Activated CD4-positive, CD25-positive, alpha-beta regulatory T cell treated with anti-CD3 and anti-CD28 coated beads, Interleukin-2, amount 50 U/mL, for 16 hours (primary cell): ENCODE results near the gene PRR5.
"Not testable (repeated sequence)": the region's sequence is repeated elsewhere in the genome, so short reads cannot be mapped to it uniquely, and the experiment has no call there.

Experiments
- DNase-seq: peaks from one replicate; pipeline ENCODE4 v3.0.0-alpha.2; 2020; ENCODE audit warnings: low read depth, low spot score

Gene PRR5

GRCh38 chr22:44734801-44735517, 33.0 kb downstream of the PRR5 start:
- DNase-seq = no peak

DNA sequence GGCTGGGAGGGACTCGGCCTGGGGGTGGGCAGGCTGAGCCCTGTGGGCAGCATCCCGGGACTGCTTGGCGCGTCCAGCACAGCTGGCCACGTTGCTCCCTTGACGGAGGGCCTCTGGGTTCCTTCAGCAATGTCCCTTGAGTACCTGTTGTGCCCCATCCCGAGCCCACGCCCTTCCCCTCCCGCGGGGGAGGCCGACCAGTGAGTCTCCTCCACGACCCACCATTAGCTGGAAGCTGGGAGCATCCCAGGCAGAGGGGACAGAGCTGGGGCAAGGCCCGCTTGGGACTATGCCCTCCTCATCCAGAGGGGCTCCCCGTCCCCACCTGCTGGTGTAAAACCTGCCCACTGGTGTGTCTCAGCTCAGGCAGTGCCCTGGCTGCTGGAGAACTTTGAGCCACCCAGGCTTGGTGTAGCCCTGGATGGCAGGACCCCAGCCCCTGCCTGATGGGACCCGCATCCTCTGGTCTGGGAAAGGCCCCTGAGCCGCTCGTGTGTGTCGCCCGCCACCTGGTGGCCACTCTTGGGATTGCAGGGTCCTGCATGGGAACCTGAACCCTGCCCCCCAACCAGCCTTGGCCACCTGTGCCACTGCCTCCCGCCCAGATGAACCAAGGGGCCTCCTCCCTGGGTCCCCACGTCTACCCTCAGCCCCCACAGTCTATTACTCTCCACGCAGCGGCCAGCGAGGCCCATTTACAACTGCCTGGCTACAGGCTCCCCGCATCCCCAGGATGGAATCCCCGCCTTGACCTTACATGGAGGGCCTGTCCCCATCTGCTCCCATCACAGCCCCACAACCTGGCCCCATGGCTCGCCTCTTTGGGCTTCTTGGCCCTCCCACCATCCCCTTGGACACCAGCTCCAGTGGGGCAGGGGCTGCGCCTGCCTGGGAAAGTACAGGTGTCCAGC, 33.8 kb downstream of the PRR5 start:
- DNase-seq = peak; percentile 73

DNA sequence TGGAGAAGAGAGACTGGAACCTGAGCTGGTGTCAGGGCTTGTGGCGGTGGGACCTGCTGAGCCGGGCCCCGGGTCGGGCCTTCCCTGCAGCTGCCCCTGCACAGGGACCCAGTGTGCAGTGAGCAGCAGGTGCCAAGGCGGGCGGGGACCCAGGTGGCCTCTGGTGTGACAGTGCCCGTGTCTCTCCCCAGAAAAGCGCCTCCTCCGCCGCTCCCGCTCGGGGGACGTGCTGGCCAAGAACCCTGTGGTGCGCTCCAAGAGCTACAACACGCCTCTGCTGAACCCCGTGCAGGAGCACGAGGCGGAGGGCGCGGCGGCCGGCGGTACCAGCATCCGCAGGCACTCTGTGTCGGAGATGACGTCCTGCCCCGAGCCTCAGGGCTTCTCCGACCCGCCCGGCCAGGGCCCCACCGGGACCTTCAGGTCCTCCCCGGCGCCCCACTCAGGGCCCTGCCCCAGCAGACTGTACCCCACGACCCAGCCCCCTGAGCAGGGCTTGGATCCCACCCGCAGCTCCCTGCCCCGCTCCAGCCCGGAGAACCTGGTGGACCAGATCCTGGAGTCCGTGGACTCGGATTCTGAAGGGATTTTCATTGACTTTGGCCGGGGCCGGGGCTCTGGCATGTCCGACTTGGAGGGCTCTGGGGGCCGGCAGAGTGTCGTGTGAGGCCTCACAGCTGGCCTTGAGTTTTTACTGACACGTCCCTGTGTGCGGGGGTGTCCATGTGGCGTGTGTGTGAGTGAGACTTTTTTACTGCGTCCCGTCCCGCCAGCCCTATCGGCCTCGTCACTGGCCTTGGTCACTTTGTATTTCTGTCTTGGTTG, 34.8 kb downstream of the PRR5 start:
- DNase-seq = no peak

DNA sequence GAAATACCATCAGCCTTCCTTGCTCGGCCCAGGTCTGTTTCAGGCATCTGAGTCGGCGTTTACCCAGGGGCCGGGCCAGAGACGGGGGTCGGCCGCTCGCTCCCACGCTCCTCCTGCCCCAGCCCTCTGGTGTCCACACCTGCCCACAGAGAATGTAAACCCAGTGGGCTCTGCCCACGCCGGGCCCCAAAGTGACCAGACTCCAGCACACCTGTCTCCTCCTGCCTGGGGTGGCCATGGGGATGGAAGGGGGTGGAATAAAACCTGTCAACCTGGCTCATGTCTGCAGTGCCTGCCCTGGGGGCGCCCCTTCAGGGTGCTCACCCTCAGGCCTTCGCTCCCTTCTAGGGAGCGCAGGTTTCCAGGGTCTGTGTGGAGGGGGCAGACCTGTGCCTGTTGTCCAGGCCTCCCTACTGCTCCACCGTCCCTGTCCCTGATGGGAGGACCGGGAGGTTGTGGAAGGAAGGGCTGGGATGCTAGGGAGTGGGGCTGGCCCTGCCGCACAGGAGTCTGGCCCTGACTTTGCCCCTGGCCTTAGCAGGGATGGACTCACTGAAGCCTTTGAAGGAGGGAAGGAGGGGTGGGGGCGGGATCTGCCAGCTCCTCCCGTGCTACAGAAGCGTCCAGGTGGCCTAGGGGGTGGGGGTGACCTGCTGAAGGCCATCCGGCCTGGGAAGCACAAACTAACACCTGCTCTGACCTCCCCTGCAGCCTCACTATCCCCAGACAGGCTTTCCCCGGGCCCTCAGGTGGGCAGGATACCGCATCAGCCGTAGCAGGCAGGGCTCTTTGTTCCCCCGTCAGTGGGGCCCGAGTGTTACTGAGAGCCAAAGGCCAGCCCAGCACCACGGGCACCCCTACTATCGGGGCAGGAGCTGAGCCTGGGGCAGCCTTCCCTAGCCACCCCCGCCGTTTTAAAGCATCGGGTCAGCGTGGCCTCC, 35.7 kb downstream of the PRR5 start:
- no peak for DNase-seq

GRCh38 chr22:44738347-44738715, 36.3 kb downstream of the PRR5 start:
- no peak for DNase-seq

GRCh38 chr22:44739024-44739423, 37.0 kb downstream of the PRR5 start:
- DNase-seq = no peak

- not testable (repeated sequence) for DNase-seq
These were observed 37.7 kb downstream of the PRR5 start for GRCh38 chr22:44739666-44740065.

DNA sequence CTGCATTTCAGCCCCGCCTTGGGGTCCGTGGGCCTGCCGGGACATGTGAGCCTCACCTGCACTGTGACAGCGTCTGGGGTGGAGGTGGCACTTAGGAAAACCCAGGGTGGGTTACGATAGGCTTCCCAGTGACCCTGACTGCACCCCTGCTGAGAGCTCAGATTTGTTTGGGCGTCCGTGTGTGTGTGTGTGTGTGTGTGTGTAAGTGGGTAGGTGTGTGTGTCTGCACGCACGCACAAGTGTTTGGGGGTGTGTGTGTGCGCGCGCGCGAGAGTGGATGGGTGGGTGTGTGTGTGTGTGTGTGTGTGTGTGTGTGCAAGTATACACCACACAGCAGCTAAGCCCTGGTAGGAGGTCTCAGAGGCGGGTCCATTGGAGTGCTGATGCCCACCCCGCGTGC, 38.3 kb downstream of the PRR5 start:
- no peak for DNase-seq

DNA sequence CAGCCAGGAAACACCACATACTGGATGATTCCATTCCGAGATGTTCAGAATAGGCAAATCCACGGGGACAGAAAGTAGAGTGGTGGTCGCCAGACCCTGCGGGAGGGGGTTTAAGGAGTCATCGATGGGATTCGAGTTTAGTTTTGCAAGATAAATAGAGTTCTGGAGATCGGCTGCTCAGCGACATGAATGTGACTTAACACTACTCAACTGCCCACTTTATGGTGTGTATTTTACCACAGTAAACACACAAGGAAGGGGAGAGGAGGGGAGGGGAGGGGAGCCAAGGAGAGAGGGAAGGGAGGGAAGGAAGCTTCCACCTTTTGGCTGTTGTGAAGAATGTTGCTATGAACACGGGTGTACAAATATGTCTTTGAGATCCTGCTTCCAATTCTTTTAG, 39.9 kb downstream of the PRR5 start:
- no peak for DNase-seq

- no peak for DNase-seq
These were observed 41.2 kb downstream of the PRR5 start for GRCh38 chr22:44743247-44743646.

GRCh38 chr22:44743804-44744211, 41.8 kb downstream of the PRR5 start:
- no peak for DNase-seq

GRCh38 chr22:44745853-44746789, 44.1 kb downstream of the PRR5 start:
- DNase-seq = no peak

GRCh38 chr22:44747784-44748127, 45.8 kb downstream of the PRR5 start:
- DNase-seq = not testable (repeated sequence)

DNA sequence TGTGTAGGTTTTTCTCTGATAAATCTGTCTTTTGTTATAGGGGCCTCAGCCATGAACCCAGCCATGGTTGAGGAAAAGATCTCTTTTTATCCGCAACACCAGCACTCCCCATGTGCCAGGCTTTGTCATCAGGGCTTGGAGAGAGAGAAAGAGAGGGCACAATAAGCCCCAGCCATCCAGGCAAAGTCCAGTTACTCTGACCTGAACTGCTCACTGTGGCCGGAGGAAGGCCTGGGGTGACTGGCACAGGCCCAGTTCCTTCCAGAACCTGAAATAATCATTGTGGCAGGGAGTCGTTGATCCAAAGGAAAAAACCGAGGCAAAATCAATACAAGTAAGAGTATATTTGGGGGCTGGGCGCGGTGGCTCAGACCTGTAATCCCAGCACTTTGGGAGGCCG, 46.5 kb downstream of the PRR5 start:
- no peak for DNase-seq

DNA sequence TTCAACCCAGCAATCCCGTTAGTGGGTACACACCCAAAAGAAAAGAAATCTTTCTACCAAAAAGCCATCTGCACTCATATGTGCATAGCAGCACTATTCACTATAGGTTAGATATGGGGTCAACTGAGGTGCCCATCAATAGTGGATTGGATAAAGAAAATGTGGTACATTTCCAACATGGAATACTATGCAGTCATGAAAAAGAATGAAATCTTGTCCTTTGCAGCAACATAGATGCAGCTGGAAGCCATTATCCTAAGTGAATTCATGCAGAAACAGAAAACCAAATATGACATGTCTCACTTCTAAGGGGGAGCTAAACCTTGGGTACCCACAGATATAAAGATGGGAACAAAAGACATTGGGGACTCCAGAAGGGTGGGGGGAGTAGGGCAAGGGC, 48.5 kb downstream of the PRR5 start:
- DNase-seq = no peak

DNA sequence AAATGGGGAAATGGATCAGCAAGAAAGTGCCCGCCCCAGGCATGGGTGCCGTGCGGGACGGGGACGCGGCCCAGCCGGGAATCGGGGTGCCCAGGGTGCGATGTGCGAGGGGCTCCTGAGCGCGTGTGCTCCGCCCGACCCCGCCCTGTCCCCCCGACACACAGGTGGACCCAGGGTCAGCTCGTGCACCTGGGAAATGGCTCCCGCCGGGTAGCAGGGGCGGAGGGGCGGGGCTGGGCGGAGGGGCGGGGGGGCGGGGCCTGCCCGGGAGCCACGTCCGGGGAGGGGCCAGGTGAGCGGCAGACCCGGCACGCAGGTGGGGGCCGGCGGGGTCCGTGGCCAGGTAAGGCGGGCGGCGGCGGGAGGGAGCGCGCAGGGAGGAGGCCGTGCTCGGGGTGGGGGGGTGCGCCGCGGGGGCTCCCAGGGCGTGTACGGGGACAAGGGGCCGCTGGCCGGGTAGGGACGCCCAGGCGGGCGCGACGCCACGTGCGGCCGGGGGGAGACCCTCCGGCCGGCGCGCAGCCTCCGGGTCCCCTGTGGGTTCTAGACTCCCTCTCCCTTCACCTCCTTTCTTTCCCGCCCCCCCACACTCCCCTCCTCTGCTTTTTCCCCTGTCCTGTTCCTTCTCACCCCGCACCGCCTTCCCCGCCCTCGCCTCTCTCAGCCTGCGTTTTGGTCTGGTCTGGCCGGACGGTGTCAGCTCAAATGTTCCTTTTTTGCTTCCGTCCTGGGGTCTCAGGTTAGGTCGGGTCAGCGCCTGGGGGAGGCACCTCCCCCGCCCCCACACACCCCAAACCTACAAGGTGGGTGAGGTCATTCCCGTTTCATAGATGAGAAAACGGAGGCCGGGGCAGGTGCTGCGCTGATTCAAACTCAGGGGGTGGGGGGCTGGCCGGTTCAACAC, 50.5 kb downstream of the PRR5 start, which contains the start of gene ARHGAP8:
Gene ARHGAP8, plus strand, starts transcription at position 291 of the 904 bp plus-strand sequence. CDS start 33,953 bp downstream, outside the sequence.
- DNase-seq = no peak

DNA sequence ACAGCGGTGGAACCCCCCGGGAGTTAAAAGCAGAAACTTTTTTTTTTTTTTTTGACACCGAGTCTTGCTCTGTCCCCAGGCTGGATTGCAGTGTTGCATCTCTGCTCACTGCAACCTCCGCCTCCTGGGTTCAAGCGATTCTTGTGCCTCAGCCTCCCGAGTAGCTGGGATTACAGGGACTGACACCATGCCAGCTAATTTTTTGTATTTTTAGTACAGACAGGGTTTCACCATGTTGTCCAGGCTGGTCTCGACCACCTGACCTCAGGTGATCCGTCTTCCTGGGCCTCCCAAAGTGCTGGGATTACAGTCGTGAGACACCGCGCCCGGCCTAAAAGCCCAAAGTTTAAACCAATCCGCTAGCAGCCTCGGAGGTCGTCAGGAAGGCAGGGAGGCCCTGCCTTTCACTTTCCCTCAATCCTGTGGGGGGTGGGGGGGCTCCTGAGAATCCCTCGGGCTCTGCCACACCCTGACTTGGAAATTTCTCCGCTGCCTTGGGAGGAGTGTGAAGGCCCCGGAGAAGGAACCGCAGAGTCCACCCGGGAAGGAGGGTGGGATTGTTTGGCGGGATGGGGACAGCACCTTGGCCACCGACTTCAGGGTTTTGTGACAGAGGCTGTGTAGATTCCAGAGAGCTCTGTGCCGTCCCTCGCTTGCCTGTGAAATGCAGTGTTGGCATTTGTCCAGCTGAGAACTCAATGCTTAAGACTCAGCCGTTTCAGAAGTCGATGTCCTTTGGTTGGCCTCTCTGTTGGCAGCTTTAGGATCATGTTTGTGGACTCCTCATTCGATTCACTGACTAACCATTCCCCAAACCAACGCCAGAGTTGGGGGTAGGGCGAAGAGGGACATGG, 51.4 kb downstream of the PRR5 start:
- DNase-seq = no peak

GRCh38 chr22:44754998-44755397, 53.0 kb downstream of the PRR5 start:
- DNase-seq = no peak
